SK-N-SH (cell line): ENCODE data around the gene NOP16. TPM values are rescaled to one million over a fixed set of nuclear protein-coding genes. Genes with fewer than 3 reads are reported as not detected.

Experiments
- CTCF ChIA-PET: fragments of 300-600, 350-600 bp; formaldehyde crosslinking; extraction: SDS; loops from one replicate; lab custom pipeline; 2021; lab: Yijun Ruan, JAX
- POLR2A ChIA-PET: fragments of 350-600 bp; sonication (Branson Sonifier 250); formaldehyde crosslinking; extraction: SDS; loops from one replicate; lab custom pipeline; 2020; ENCODE audit warnings: antibody characterized with exemption, inconsistent platforms; lab: Yijun Ruan, JAX
- DNase-seq: peaks from one replicate; pipeline ENCODE4 v3.0.0; 2012
- H2AFZ ChIP-seq: fragments of 200-600 bp; sonication (generic); 2 replicates; pipeline ENCODE4 v1.8.1; 2016; ENCODE audit warnings: antibody characterized with exemption, mild to moderate bottlenecking, low read depth
- H3F3A ChIP-seq: fragments of 200-600 bp; sonication (generic); replicated peaks from 2 replicates; pipeline ENCODE3; 2016; ENCODE audit warnings: antibody characterized with exemption, mild to moderate bottlenecking; ENCODE audit not compliant: insufficient read depth
- H3K27ac ChIP-seq, 2 experiments: fragments of 200-500 bp in 1 of 2; fragments of 200-600 bp in 1 of 2; sonication (Bioruptor generic) in 1 of 2; sonication (generic), shearing (Covaris generic) in 1 of 2; 2 replicates each; pipeline versions ENCODE4 v1.5.1 to v1.6.1; 2014 to 2016; ENCODE audit warnings: low read depth in 2 of 2, inconsistent platforms in 1 of 2, low read length in 1 of 2, mild to moderate bottlenecking in 1 of 2, mixed read lengths in 1 of 2
- H3K27me3 ChIP-seq: fragments of 200-600 bp; sonication (generic), shearing (Covaris generic); 2 replicates; pipeline ENCODE4 v1.6.1; 2016; ENCODE audit warnings: mixed run types; ENCODE audit not compliant: insufficient read depth
- H3K36me3 ChIP-seq, 2 experiments: fragments of 200-500 bp in 1 of 2; fragments of 200-600 bp in 1 of 2; sonication (Bioruptor generic) in 1 of 2; sonication (generic) in 1 of 2; replicated peaks in 1 of 2; 2 replicates each; pipeline versions ENCODE3 to v1.5.1; 2014 to 2016; ENCODE audit warnings: low read length in 1 of 2, mild to moderate bottlenecking in 1 of 2; ENCODE audit not compliant: insufficient read depth in 2 of 2, control insufficient read depth in 1 of 2
- H3K4me1 ChIP-seq, 2 experiments: fragments of 200-500 bp in 1 of 2; fragments of 200-600 bp in 1 of 2; sonication (Bioruptor generic) in 1 of 2; sonication (generic), shearing (Covaris generic) in 1 of 2; 2 replicates each; pipeline versions ENCODE4 v1.5.1 to v1.6.1; 2014 to 2016; ENCODE audit warnings: low read depth in 1 of 2, low read length in 1 of 2, mixed run types in 1 of 2; ENCODE audit not compliant: insufficient read depth in 2 of 2, control insufficient read depth in 1 of 2
- H3K4me2 ChIP-seq: fragments of 200-600 bp; sonication (generic), shearing (Covaris generic); 2 replicates; pipeline ENCODE4 v1.6.1; 2017; ENCODE audit warnings: mixed run types
- H3K4me3 ChIP-seq, 2 experiments: fragments of 200-500 bp in 1 of 2; fragments of 200-600 bp in 1 of 2; sonication (Bioruptor generic) in 1 of 2; sonication (generic), shearing (Covaris generic) in 1 of 2; 2 replicates each; pipeline versions ENCODE4 v1.5.1 to v1.8.1; 2014 to 2016; ENCODE audit warnings: low read depth in 2 of 2, inconsistent platforms in 1 of 2, low read length in 1 of 2, mild to moderate bottlenecking in 1 of 2, mixed read lengths in 1 of 2, moderate library complexity in 1 of 2
- H3K79me2 ChIP-seq: fragments of 200-600 bp; sonication (generic); 2 replicates; pipeline ENCODE4 v1.8.1; 2017; ENCODE audit warnings: mild to moderate bottlenecking; ENCODE audit not compliant: insufficient read depth
- H3K9ac ChIP-seq: fragments of 200-600 bp; sonication (generic); 2 replicates; pipeline ENCODE4 v1.6.1; 2017; ENCODE audit warnings: mixed run types
- H3K9me2 ChIP-seq: fragments of 200-600 bp; sonication (generic); 2 replicates; pipeline ENCODE4 v1.6.1; 2017; ENCODE audit warnings: mixed run types
- H3K9me3 ChIP-seq: fragments of 200-600 bp; sonication (generic); 2 replicates; pipeline ENCODE4 v1.6.1; 2017; ENCODE audit warnings: mixed run types, mild to moderate bottlenecking, moderate library complexity
- H4K20me1 ChIP-seq: fragments of 200-600 bp; sonication (generic); 2 replicates; pipeline ENCODE4 v1.6.1; 2017; ENCODE audit warnings: mild to moderate bottlenecking, mixed run types; ENCODE audit not compliant: insufficient read depth
- CHD2 ChIP-seq: fragments of 150-350 bp; IDR thresholded peaks from 2 replicates; pipeline ENCODE4 v1.6.1; 2018; ENCODE audit warnings: low read length; ENCODE audit not compliant: partially characterized antibody
- ELF1 ChIP-seq: IDR thresholded peaks from 2 replicates; pipeline ENCODE4 v1.4.0; 2012
- EP300 ChIP-seq, 2 experiments: IDR thresholded peaks; 2 replicates each; pipeline versions ENCODE4 v1.4.0 to v1.6.1; 2012; ENCODE audit warnings: borderline replicate concordance in 1 of 2, low read depth in 1 of 2, low read length in 1 of 2
- EZH2phosphoT487 ChIP-seq: fragments of 200-600 bp; sonication (generic); IDR thresholded peaks from 2 replicates; pipeline ENCODE4 v1.6.1; 2017; ENCODE audit warnings: low read depth, mixed run types, mild to moderate bottlenecking, antibody characterized with exemption, moderate library complexity, borderline replicate concordance
- FOSL2 ChIP-seq: IDR thresholded peaks from 2 replicates; pipeline ENCODE4 v1.4.0; 2012; ENCODE audit warnings: low read depth, mild to moderate bottlenecking, moderate library complexity, borderline replicate concordance
- GABPA ChIP-seq: IDR thresholded peaks from 2 replicates; pipeline ENCODE4 v1.4.0; 2012; ENCODE audit warnings: low read depth, mild to moderate bottlenecking
- GATA2 ChIP-seq: sonication (generic); formaldehyde crosslinking; IDR thresholded peaks from 2 replicates; pipeline ENCODE4 v1.5.0; 2020; ENCODE audit warnings: mild to moderate bottlenecking, missing genetic modification reagents
- MXI1 ChIP-seq: IDR thresholded peaks from 2 replicates; pipeline ENCODE4 v1.6.1; 2012; ENCODE audit warnings: mild to moderate bottlenecking, low read depth, low read length, improper control_type of control experiment
- PBX3 ChIP-seq: IDR thresholded peaks from 2 replicates; pipeline ENCODE4; 2012
- POLR2AphosphoS5 ChIP-seq: IDR thresholded peaks from 2 replicates; pipeline ENCODE4 v1.6.1; 2012; ENCODE audit warnings: low read depth, low read length
- RAD21 ChIP-seq: IDR thresholded peaks from 2 replicates; pipeline ENCODE4 v1.6.1; 2012; ENCODE audit warnings: mild to moderate bottlenecking, low read length
- RCOR1 ChIP-seq: fragments of 150-350 bp; IDR thresholded peaks from 2 replicates; pipeline ENCODE4 v1.6.1; 2017; ENCODE audit warnings: antibody characterized with exemption, low read length
- RFX5 ChIP-seq: IDR thresholded peaks from 2 replicates; pipeline ENCODE4 v1.6.1; 2012; ENCODE audit warnings: mild to moderate bottlenecking, improper control_type of control experiment, low read length
- RXRA ChIP-seq: IDR thresholded peaks from 2 replicates; pipeline ENCODE4 v1.4.0; 2012; ENCODE audit warnings: low read depth, mild to moderate bottlenecking, borderline replicate concordance
- SMC3 ChIP-seq: IDR thresholded peaks from 2 replicates; pipeline ENCODE4 v1.6.1; 2012; ENCODE audit warnings: low read depth, low read length, improper control_type of control experiment
- TAF1 ChIP-seq: IDR thresholded peaks from 2 replicates; pipeline ENCODE4 v1.6.1; 2012; ENCODE audit warnings: low read depth, mild to moderate bottlenecking, low read length, moderate library complexity, borderline replicate concordance
- TCF12 ChIP-seq: IDR thresholded peaks from 2 replicates; pipeline ENCODE4 v1.4.0; 2012
- TEAD4 ChIP-seq: IDR thresholded peaks from 2 replicates; pipeline ENCODE4 v1.4.0; 2012; ENCODE audit warnings: mild to moderate bottlenecking, borderline replicate concordance; ENCODE audit not compliant: insufficient read depth
- USF2 ChIP-seq: fragments of 150-350 bp; IDR thresholded peaks from 2 replicates; pipeline ENCODE4 v1.6.1; 2017; ENCODE audit warnings: antibody characterized with exemption, low read length, low read depth, borderline replicate concordance
- YY1 ChIP-seq: IDR thresholded peaks from 2 replicates; pipeline ENCODE4 v1.4.0; 2012; ENCODE audit warnings: low read depth, mild to moderate bottlenecking
- ZBTB33 ChIP-seq: IDR thresholded peaks from 2 replicates; pipeline ENCODE4 v1.4.0; 2012; ENCODE audit warnings: low read depth, borderline replicate concordance
- WGBS: methylation state at CpG from one replicate; pipeline ENCODE4 v1.1.6; 2017; ENCODE audit warnings: low lambda C conversion rate; 5-methylcytosine and 5-hydroxymethylcytosine counted together
- polyA plus RNA-seq, 3 experiments: library from polyadenylated mRNA; depleted of rRNA; stranded (reverse); fragments of >200 nt; gene quantifications; 2 replicates each; pipeline ENCODE4 v1.2.3, GENCODE V29; 2012

NOP16 gene
- polyA plus RNA-seq, 1 of the 3 experiments (the other 2 are of a cell fraction): 158 TPM

GRCh38 chr5:176400382-176401156, 12.2 kb upstream of the NOP16 start:
- H3K4me2 ChIP-seq: no peak overlapping the region
- H2AFZ ChIP-seq: no peak overlapping the region
- no peaks in the 10 kb centered on the region for H3K9me3 ChIP-seq
- WGBS: 83% methylated on average over 15 of the region's 17 CpGs
- no peak overlapping the region for H3K4me3 ChIP-seq
- POLR2A ChIA-PET: interaction anchor here (0.6 kb wide), 1 partner anchor 9 kb away, joined by 4 read pairs; no protein-coding TSS in a partner anchor
- H3K27me3 ChIP-seq: no peaks in the 10 kb centered on the region
- H3K27ac ChIP-seq: no peak overlapping the region
- H3K4me1 ChIP-seq: peaks cover 0 to 2% of the 10 kb centered on the region in 2 experiments; a peak in 1 of 4 replicates
- no peaks in the 10 kb centered on the region for H3F3A ChIP-seq
- no peak for DNase-seq
- H3K9me2 ChIP-seq: no peaks in the 10 kb centered on the region
- CTCF ChIA-PET: interaction anchor here (0.9 kb wide), 1 partner anchor 16 kb away, joined by 3 read pairs; no protein-coding TSS in a partner anchor
- no peak overlapping the region for H3K9ac ChIP-seq
- no peaks in the 10 kb centered on the region for H3K79me2 ChIP-seq
- TF ChIP-seq YY1 (no peak), CHD2 (no peak), RAD21 (no peak), FOSL2 (no peak), MXI1 (no peak)
- H4K20me1 ChIP-seq: no peaks in the 10 kb centered on the region
- H3K36me3 ChIP-seq: no peaks in the 10 kb centered on the region

- TF ChIP-seq RFX5: no peak
- no peak for TF ChIP-seq POLR2AphosphoS5
- TF ChIP-seq EP300 (IDR thresholded peaks at IDR 0.05; ENCODE audit: borderline replicate concordance in 1 of 2, low read depth in 1 of 2, low read length in 1 of 2): no peak
- no peak for TF ChIP-seq FOSL2
- TF ChIP-seq RXRA: no peak
- no peak for TF ChIP-seq PBX3
- no peak for TF ChIP-seq TAF1
- TF ChIP-seq SMC3: no peak
- TF ChIP-seq ELF1: no peak
- no peak for TF ChIP-seq GABPA
- no peak for TF ChIP-seq RAD21
- TF ChIP-seq TEAD4: no peak
- TF ChIP-seq MXI1: no peak
- TF ChIP-seq TCF12: no peak
- TF ChIP-seq ZBTB33: no peak
- no peak for TF ChIP-seq RCOR1
- no peak for TF ChIP-seq EZH2phosphoT487
- TF ChIP-seq GATA2: no peak
- TF ChIP-seq USF2: no peak
- POLR2A ChIA-PET: no interaction called here
- 96% methylated on average over 14 of the region's 18 CpGs for WGBS
- Histone ChIP-seq H3K4me3 (no peak overlapping the region), H3F3A (no peaks in the 10 kb centered on the region), H3K4me1 (peaks cover 0 to 2% of the 10 kb centered on the region in 2 experiments; a peak in 1 of 4 replicates), H3K79me2 (no peaks in the 10 kb centered on the region), H3K9ac (no peak overlapping the region), H3K4me2 (no peak overlapping the region), H4K20me1 (no peaks in the 10 kb centered on the region), H3K27ac (no peak overlapping the region), H3K9me2 (no peaks in the 10 kb centered on the region), H3K36me3 (peaks cover 0 to 2% of the 10 kb centered on the region in 2 experiments), H3K27me3 (no peaks in the 10 kb centered on the region), H2AFZ (no peak overlapping the region), H3K9me3 (no peaks in the 10 kb centered on the region)
- CTCF ChIA-PET: no interaction called here
- no peak for DNase-seq
Observed at GRCh38 chr5:176397736-176398420, 9.5 kb upstream of the NOP16 start.
